H1 (cell line): Measurements from ENCODE around the gene PITRM1. TPM values are rescaled to one million over a fixed set of nuclear protein-coding genes. Genes with fewer than 3 reads are reported as not detected.

Experiments
- CTCF ChIA-PET: fragments of 300-600 bp; sonication (Branson Sonifier 250); formaldehyde crosslinking; loops from one replicate; lab custom pipeline; 2021; ENCODE audit not compliant: partially characterized antibody; lab: Charles Lee
- POLR2A ChIA-PET: fragments of 300-600 bp; sonication (Branson Sonifier 250); formaldehyde crosslinking; loops from one replicate; lab custom pipeline; 2021; ENCODE audit warnings: inconsistent platforms; ENCODE audit not compliant: partially characterized antibody; lab: Charles Lee
- DNase-seq, 2 experiments: peaks; one replicate each; pipeline versions ENCODE4 v3.0.0 to v3.0.0-alpha.2; 2010 to 2022; ENCODE audit warnings: low spot score in 2 of 2, low read depth in 1 of 2, mixed read lengths in 1 of 2
- FAIRE-seq: peaks from 2 replicates; lab custom pipeline; 2011; peaks lifted over from hg19 to GRCh38; lab: Jason Lieb, UNC
- H2AFZ ChIP-seq: 2 replicates; pipeline ENCODE4 v1.8.1; 2012; ENCODE audit warnings: low read length, inconsistent platforms
- H2AK5ac ChIP-seq: 2 replicates; pipeline ENCODE4 v1.6.1; 2013; ENCODE audit warnings: low read depth, low read length
- H2BK120ac ChIP-seq: replicated peaks from 2 replicates; pipeline ENCODE3; 2013; ENCODE audit warnings: low read depth, low read length, inconsistent platforms
- H2BK12ac ChIP-seq: 2 replicates; pipeline ENCODE4 v1.6.1; 2013; ENCODE audit warnings: low read depth, low read length
- H2BK15ac ChIP-seq: 2 replicates; pipeline ENCODE4 v1.6.1; 2013; ENCODE audit warnings: low read length
- H2BK20ac ChIP-seq: 2 replicates; pipeline ENCODE4 v1.6.1; 2013; ENCODE audit warnings: low read length
- H2BK5ac ChIP-seq: 2 replicates; pipeline ENCODE4 v1.6.1; 2013; ENCODE audit warnings: low read depth, low read length
- H3K14ac ChIP-seq: 2 replicates; pipeline ENCODE4 v1.6.1; 2013; ENCODE audit warnings: inconsistent platforms; ENCODE audit not compliant: insufficient read length
- H3K18ac ChIP-seq: 2 replicates; pipeline ENCODE4 v1.6.1; 2013; ENCODE audit warnings: low read length; ENCODE audit errors: extremely low read depth
- H3K23ac ChIP-seq: 2 replicates; pipeline ENCODE4 v1.6.1; 2013; ENCODE audit warnings: inconsistent platforms; ENCODE audit not compliant: insufficient read length
- H3K23me2 ChIP-seq: 2 replicates; pipeline ENCODE4 v1.6.1; 2013; ENCODE audit warnings: low read depth, low read length
- H3K27ac ChIP-seq: 2 replicates; pipeline ENCODE4 v1.6.1; 2011; ENCODE audit warnings: low read depth, low read length, inconsistent platforms
- H3K27me3 ChIP-seq, 4 experiments: replicated peaks in 1 of 4; 1 replicate in 1 of 4; 2 replicates in 3 of 4; pipeline versions ENCODE4 v1.6.1 to v1.8.1; 2011 to 2013; ENCODE audit warnings: low read length in 3 of 4, mild to moderate bottlenecking in 3 of 4, inconsistent platforms in 2 of 4, mixed read lengths in 2 of 4, moderate library complexity in 1 of 4; ENCODE audit not compliant: control insufficient read depth in 3 of 4, insufficient read depth in 3 of 4; ENCODE audit errors: extremely low read depth in 1 of 4
- H3K36me3 ChIP-seq, 4 experiments: 2 replicates each; pipeline versions ENCODE4 v1.6.1 to v1.8.1; 2011 to 2013; ENCODE audit warnings: mild to moderate bottlenecking in 4 of 4, low read length in 3 of 4, moderate library complexity in 2 of 4, control low read depth in 1 of 4, inconsistent platforms in 1 of 4; ENCODE audit not compliant: insufficient read depth in 4 of 4, control insufficient read depth in 2 of 4
- H3K4ac ChIP-seq: replicated peaks from 2 replicates; pipeline ENCODE3; 2013; ENCODE audit warnings: low read length, low read depth, mixed read lengths, inconsistent platforms; ENCODE audit not compliant: insufficient read length
- H3K4me1 ChIP-seq, 4 experiments: replicated peaks in 1 of 4; 1 replicate in 1 of 4; 2 replicates in 3 of 4; pipeline versions ENCODE4 v1.6.1 to v1.8.1; 2011 to 2013; ENCODE audit warnings: low read length in 3 of 4, inconsistent platforms in 2 of 4, mixed read lengths in 1 of 4; ENCODE audit not compliant: insufficient read depth in 4 of 4, control insufficient read depth in 3 of 4
- H3K4me2 ChIP-seq, 2 experiments: 2 replicates each; pipeline versions ENCODE4 v1.6.1 to v1.8.1; 2011 to 2013; ENCODE audit warnings: low read depth in 2 of 2, low read length in 2 of 2, control low read depth in 1 of 2, inconsistent platforms in 1 of 2, mild to moderate bottlenecking in 1 of 2; ENCODE audit not compliant: insufficient read depth in 1 of 2
- H3K4me3 ChIP-seq, 4 experiments: fragments of 200-600, 300-600 bp in 1 of 4; sonication (generic), shearing (Covaris generic), sonication (Bioruptor Twin) in 1 of 4; 2 replicates each; pipeline versions ENCODE4 v1.5.1 to v1.8.1; 2011 to 2016; ENCODE audit warnings: low read length in 4 of 4, low read depth in 3 of 4, control low read depth in 2 of 4, inconsistent platforms in 2 of 4, mild to moderate bottlenecking in 2 of 4, mixed read lengths in 1 of 4, moderate library complexity in 1 of 4; ENCODE audit not compliant: insufficient read depth in 2 of 4; ENCODE audit errors: extremely low read depth in 1 of 4
- H3K56ac ChIP-seq: replicated peaks from 2 replicates; pipeline ENCODE3; 2013; ENCODE audit warnings: low read depth, mild to moderate bottlenecking, mixed read lengths, low read length, inconsistent platforms; ENCODE audit not compliant: insufficient read length
- H3K79me1 ChIP-seq: 2 replicates; pipeline ENCODE4 v1.6.1; 2013; ENCODE audit warnings: low read depth, low read length, control low read depth
- H3K79me2 ChIP-seq, 2 experiments: 2 replicates each; pipeline versions ENCODE4 v1.6.1 to v1.8.1; 2012 to 2013; ENCODE audit warnings: low read length in 2 of 2, mild to moderate bottlenecking in 2 of 2, inconsistent platforms in 1 of 2; ENCODE audit not compliant: insufficient read depth in 2 of 2, control insufficient read depth in 1 of 2
- H3K9ac ChIP-seq, 4 experiments: replicated peaks in 1 of 4; 1 replicate in 1 of 4; 2 replicates in 3 of 4; pipeline versions ENCODE4 v1.6.1 to v1.8.1; 2011 to 2013; ENCODE audit warnings: low read depth in 3 of 4, low read length in 3 of 4, control low read depth in 2 of 4, mild to moderate bottlenecking in 2 of 4, moderate library complexity in 2 of 4, inconsistent platforms in 1 of 4; ENCODE audit errors: extremely low read depth in 1 of 4
- H3K9me3 ChIP-seq, 2 experiments: 2 replicates each; pipeline versions ENCODE4 v1.6.1 to v1.8.1; 2012 to 2013; ENCODE audit warnings: mild to moderate bottlenecking in 2 of 2, moderate library complexity in 2 of 2, control low read depth in 1 of 2, inconsistent platforms in 1 of 2, low read depth in 1 of 2, low read length in 1 of 2, mixed read lengths in 1 of 2; ENCODE audit not compliant: insufficient read depth in 2 of 2
- H4K20me1 ChIP-seq, 2 experiments: replicated peaks in 1 of 2; 2 replicates each; pipeline versions ENCODE3 to v1.8.1; 2011 to 2013; ENCODE audit warnings: inconsistent platforms in 2 of 2, low read length in 2 of 2, mild to moderate bottlenecking in 1 of 2; ENCODE audit not compliant: insufficient read depth in 2 of 2, control insufficient read depth in 1 of 2
- H4K5ac ChIP-seq: 2 replicates; pipeline ENCODE4 v1.6.1; 2013; ENCODE audit warnings: low read length, low read depth, mixed read lengths, inconsistent platforms; ENCODE audit not compliant: insufficient read length
- H4K8ac ChIP-seq: 2 replicates; pipeline ENCODE4 v1.8.0; 2013; ENCODE audit warnings: mild to moderate bottlenecking, moderate library complexity, low read length, inconsistent platforms; ENCODE audit not compliant: insufficient read depth; ENCODE audit errors: extremely low read depth
- H4K91ac ChIP-seq: replicated peaks from 2 replicates; pipeline ENCODE3; 2013; ENCODE audit warnings: low read length, mixed read lengths, inconsistent platforms; ENCODE audit not compliant: insufficient read length
- ATF3 ChIP-seq: IDR thresholded peaks from 2 replicates; pipeline ENCODE4 v1.6.1; 2011; ENCODE audit warnings: low read depth, mild to moderate bottlenecking, low read length; ENCODE audit not compliant: insufficient read depth
- CBX8 ChIP-seq: fragments of 300-800, 300-1000 bp; sonication (generic); IDR thresholded peaks from 2 replicates; pipeline ENCODE4 v1.7.1; 2016; ENCODE audit warnings: low read depth, low read length, borderline replicate concordance
- KDM1A ChIP-seq: fragments of 200-600, 300-600 bp; sonication (generic); IDR thresholded peaks from 2 replicates; pipeline ENCODE4 v1.7.1; 2016; ENCODE audit warnings: mild to moderate bottlenecking, low read length, borderline replicate concordance
- POLR2A ChIP-seq, 2 experiments: IDR thresholded peaks; 1 replicate in 1 of 2; 2 replicates in 1 of 2; pipeline ENCODE4 v1.6.1; 2011; ENCODE audit warnings: low read depth in 2 of 2, low read length in 2 of 2, mild to moderate bottlenecking in 2 of 2; ENCODE audit errors: control extremely low read depth in 1 of 2
- WGBS, 2 experiments: shearing (Covaris generic) in 1 of 2; methylation state at CpG; one replicate each; pipeline versions ENCODE4 v1.1.6 to v1.1.7; 2013 to 2015; ENCODE audit warnings: low lambda C conversion rate in 2 of 2, mixed read lengths in 2 of 2, inconsistent platforms in 1 of 2, low coverage in 1 of 2, missing lambda C conversion rate in 1 of 2; ENCODE audit not compliant: insufficient replicate concordance in 2 of 2, insufficient coverage in 1 of 2, insufficient read length in 1 of 2; ENCODE audit errors: extremely low coverage in 1 of 2, missing lambda C conversion rate in 1 of 2; 5-methylcytosine and 5-hydroxymethylcytosine counted together
- polyA plus RNA-seq, 7 experiments: library from polyadenylated mRNA; depleted of rRNA in 3 of 7; stranded (reverse) in 5 of 7; unstranded in 2 of 7; fragments of >200 nt in 5 of 7; fragments of 200-250 nt in 2 of 7; gene quantifications; 1 replicate in 5 of 7; 2 replicates in 1 of 7; 4 replicates in 1 of 7; pipeline versions ENCODE4 v1.2.1 to v1.2.3, GENCODE V29; 2011 to 2013; ENCODE audit warnings: missing spikeins in 2 of 7, mixed read lengths in 2 of 7
- total RNA-seq: library from RNA; stranded (reverse); fragmentation: NEBNext Ultra II Directional; extraction: Animal tissue kit (Norgen Biotek cat#: 25700); gene quantifications from 2 replicates; pipeline ENCODE4 v1.2.1, GENCODE V29; 2021

Gene PITRM1
- total and polyA plus RNA-seq, 2 of the 8 experiments (the other 6 are each of a cell fraction or from before 2014, with no cell fraction given) = 18.6 to 31.5 TPM

- no peak overlapping the region for H2BK20ac ChIP-seq
- H2BK5ac ChIP-seq = no peak overlapping the region
- peaks cover 4% of the 10 kb centered on the region; the same call in 1 of the 2 replicates for H3K23me2 ChIP-seq
- no peak for TF ChIP-seq KDM1A
- no peak for TF ChIP-seq ATF3
- TF ChIP-seq CBX8 = no peak
- no peak for TF ChIP-seq POLR2A (IDR thresholded peaks at IDR 0.05; ENCODE audit: control extremely low read depth in 1 of 2, low read depth in 2 of 2, low read length in 2 of 2)
- TF ChIP-seq, all 59 proteins: peak for 0
- Histone ChIP-seq H2BK120ac (no peak overlapping the region), H3K36me3 (peaks cover 20 to 83% (median 52%) of the 10 kb centered on the region in 4 experiments), H2BK15ac (no peak overlapping the region), H3K14ac (no peak overlapping the region), H3K79me2 (peaks cover 0 to 14% of the 10 kb centered on the region in 2 experiments; a peak in 3 of 4 replicates), H2AFZ (no peak overlapping the region), H3K4me3 (no peak overlapping the region), H2BK12ac (no peak overlapping the region), H4K91ac (no peak overlapping the region), H4K20me1 (peaks cover 3 to 17% of the 10 kb centered on the region in 2 experiments), H3K4ac (no peak overlapping the region), H4K5ac (no peak overlapping the region), H3K79me1 (peaks cover 7% of the 10 kb centered on the region), H3K9ac (no peak overlapping the region), H3K56ac (no peak overlapping the region), H3K27me3 (no peaks in the 10 kb centered on the region), H2AK5ac (no peak overlapping the region), H3K27ac (no peak overlapping the region), H3K4me2 (no peak overlapping the region), H3K23ac (no peak overlapping the region), H3K18ac (no peak overlapping the region), H4K8ac (no peak overlapping the region), H3K4me1 (peaks cover 0 to 4% (median 0%) of the 10 kb centered on the region in 4 experiments; a peak in 1 of 7 replicates), H3K9me3 (no peaks in the 10 kb centered on the region)
- CTCF ChIA-PET = no interaction called here
- DNase-seq = no peak
- no peak for FAIRE-seq
- POLR2A ChIA-PET = interaction anchor here (3.7 kb wide), 1 partner anchor 9 kb away, joined by 18 read pairs; no protein-coding TSS in a partner anchor
- 95% methylated on average over 30 of the region's 30 CpGs; no CpG with 5 or more reads in 1 of the 2 experiments for WGBS, 2 experiments
Measured at GRCh38 chr10:3103646-3104045, 68.9 kb downstream of the PITRM1 start.
